ENCODE data around the gene GALNT2. TPM values are rescaled to one million over a fixed set of nuclear protein-coding genes. Genes with fewer than 3 reads are reported as not detected.
A peak's percentile ranks its signal among the peaks of the same experiment; 100 is the strongest.

GALNT2 gene
- total RNA-seq, 3 donors from 2014 or later: 29.5 to 59.1 (median 55.2) TPM

- peak; percentile 73 for ATAC-seq
- Histone ChIP-seq H3K4me3 (no peak overlapping the region), H3K4me1 (ENCODE audit: low read depth) (no peaks in the 10 kb centered on the region), H3K36me3 (ENCODE audit: low read depth) (no peaks in the 10 kb centered on the region), H3K9me3 (no peaks in the 10 kb centered on the region)
- DNase-seq: peak in 2 of 3 donors; percentile 42 to 54
- intact Hi-C loops (cut with DNase I, micrococcal nuclease): no loop called here
- TF ChIP-seq CTCF (IDR thresholded peaks at IDR 0.05): no peak
Observed at GRCh38 chr1:230026572-230026971, 40.5 kb upstream of the GALNT2 start.

GRCh38 chr1:230028602-230029223 lies 38.3 kb upstream of the GALNT2 start:
- H3K9me3 ChIP-seq: no peaks in the 10 kb centered on the region
- DNase-seq: no peak
- no peak for TF ChIP-seq CTCF (IDR thresholded peaks at IDR 0.05)
- no peaks in the 10 kb centered on the region for H3K36me3 ChIP-seq (ENCODE audit: low read depth)
- intact Hi-C loops (cut with DNase I, micrococcal nuclease): no loop called here
- no peak overlapping the region for H3K4me3 ChIP-seq
- ATAC-seq: no peak
- H3K4me1 ChIP-seq (ENCODE audit: low read depth): no peaks in the 10 kb centered on the region

- intact Hi-C loops (cut with DNase I, micrococcal nuclease): no loop called here
- no peak for TF ChIP-seq CTCF (IDR thresholded peaks at IDR 0.05)
- ATAC-seq (peak; percentile 71), DNase-seq (peak in 2 of 3 donors; percentile 38 to 44)
- Histone ChIP-seq H3K36me3 (ENCODE audit: low read depth) (no peaks in the 10 kb centered on the region), H3K4me3 (no peak overlapping the region), H3K9me3 (no peaks in the 10 kb centered on the region), H3K4me1 (ENCODE audit: low read depth) (no peaks in the 10 kb centered on the region)
Observed at GRCh38 chr1:230029244-230029941, 37.6 kb upstream of the GALNT2 start.

GRCh38 chr1:230030122-230030821 lies 36.8 kb upstream of the GALNT2 start:
- DNase-seq (no peak), ATAC-seq (no peak)
- intact Hi-C loops (cut with DNase I, micrococcal nuclease): no loop called here
- Histone ChIP-seq H3K9me3 (peaks cover 5% of the 10 kb centered on the region), H3K4me3 (no peak overlapping the region), H3K4me1 (ENCODE audit: low read depth) (no peaks in the 10 kb centered on the region), H3K36me3 (ENCODE audit: low read depth) (peaks cover 4% of the 10 kb centered on the region)
- no peak for TF ChIP-seq CTCF (IDR thresholded peaks at IDR 0.05)

DNA sequence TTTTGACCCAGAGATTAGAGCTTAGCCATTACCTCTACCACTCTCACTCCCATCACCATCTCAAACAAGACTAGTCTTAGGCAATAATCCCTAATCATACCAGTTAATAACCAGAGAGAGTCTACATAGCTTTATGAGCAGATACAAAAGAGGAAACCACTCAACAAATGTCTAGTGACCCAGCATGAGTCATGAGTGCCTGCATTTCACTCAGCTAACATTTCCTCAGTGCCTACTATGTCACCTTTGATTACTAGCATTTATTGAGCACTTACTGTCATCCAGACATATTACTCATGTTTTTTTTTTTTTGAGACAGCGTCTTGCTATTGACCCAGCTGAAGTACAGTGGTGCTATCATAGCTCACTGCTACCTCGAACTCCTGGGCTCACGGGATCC lies 35.9 kb upstream of the GALNT2 start:
- peaks cover 4% of the 10 kb centered on the region for H3K36me3 ChIP-seq (ENCODE audit: low read depth)
- intact Hi-C loops (cut with DNase I, micrococcal nuclease): no loop called here
- H3K9me3 ChIP-seq: peaks cover 10% of the 10 kb centered on the region
- no peak overlapping the region for H3K4me3 ChIP-seq
- no peak for DNase-seq
- no peak for TF ChIP-seq CTCF (IDR thresholded peaks at IDR 0.05)
- H3K4me1 ChIP-seq (ENCODE audit: low read depth): no peaks in the 10 kb centered on the region
- peak; percentile 89 for ATAC-seq

Measured in mucosa of descending colon (tissue), 3 donors.